HepG2 (cell line): ENCODE results near the gene MOB4. TPM values are rescaled to one million over a fixed set of nuclear protein-coding genes. Genes with fewer than 3 reads are reported as not detected.

ENCODE experiments used
- AFF4 ChIP-seq: sonication (generic); formaldehyde crosslinking; IDR thresholded peaks from 2 replicates; pipeline ENCODE4 v1.4.0; 2020; ENCODE audit warnings: missing genetic modification reagents
- GTF3A ChIP-seq: sonication (generic); formaldehyde crosslinking; conservative IDR thresholded peaks from 2 replicates; pipeline ENCODE4 v1.4.0; 2020; ENCODE audit warnings: mild to moderate bottlenecking, missing genetic modification reagents
- REXO4 ChIP-seq: sonication (generic); formaldehyde crosslinking; IDR thresholded peaks from 2 replicates; pipeline ENCODE4 v1.8.0; 2022; ENCODE audit warnings: missing genetic modification reagents, mild to moderate bottlenecking, borderline replicate concordance
- ZMAT5 ChIP-seq: sonication (generic); formaldehyde crosslinking; IDR thresholded peaks from 2 replicates; pipeline ENCODE4 v1.5.0; 2020; ENCODE audit warnings: mild to moderate bottlenecking, low read depth, missing genetic modification reagents, borderline replicate concordance
- ZNF318 ChIP-seq: sonication (generic); formaldehyde crosslinking; IDR thresholded peaks from 2 replicates; pipeline ENCODE4 v1.4.0; 2020; ENCODE audit warnings: mild to moderate bottlenecking, missing genetic modification reagents
- ZNF550 ChIP-seq: sonication (generic); formaldehyde crosslinking; IDR thresholded peaks from 2 replicates; pipeline ENCODE4 v1.4.0; 2020; ENCODE audit warnings: mild to moderate bottlenecking, missing genetic modification reagents, borderline replicate concordance
- ZNF619 ChIP-seq: sonication (generic); formaldehyde crosslinking; IDR thresholded peaks from 2 replicates; pipeline ENCODE4 v1.4.0; 2020; ENCODE audit warnings: mild to moderate bottlenecking, missing genetic modification reagents
- ZNF720 ChIP-seq: sonication (generic); formaldehyde crosslinking; IDR thresholded peaks from 2 replicates; pipeline ENCODE4 v1.4.0; 2020; ENCODE audit warnings: missing genetic modification reagents
- ZNF772 ChIP-seq: sonication (generic); formaldehyde crosslinking; IDR thresholded peaks from 2 replicates; pipeline ENCODE4 v1.5.0; 2020; ENCODE audit warnings: mild to moderate bottlenecking, missing genetic modification reagents
- polyA plus RNA-seq, 8 experiments: library from polyadenylated mRNA; depleted of rRNA in 3 of 8; stranded (reverse) in 7 of 8; unstranded in 1 of 8; fragments of >200 nt; fragmentation: Illumina TruSeq in 4 of 8; extraction: Trizol in 4 of 8; gene quantifications; 2 replicates each; pipeline versions ENCODE4 v1.2.1 to v1.2.3, GENCODE V29; 2011 to 2016; ENCODE audit warnings: low read depth in 4 of 8, missing spikeins in 1 of 8, mixed read lengths in 1 of 8; ENCODE audit not compliant: insufficient read depth in 1 of 8
- total RNA-seq, 5 experiments: library from RNA; depleted of rRNA; stranded (reverse); fragments of >200 nt; fragmentation: Illumina TruSeq; extraction: Trizol; gene quantifications; 2 replicates each; pipeline ENCODE4 v1.2.3, GENCODE V29; 2016; ENCODE audit warnings: low read depth in 1 of 5

The MOB4 gene
- total and polyA plus RNA-seq, 2 of the 13 experiments (the other 11 are each of a cell fraction or from before 2014, with no cell fraction given) = 35.7 to 38.6 TPM

GRCh38 chr2:197499594-197500502 lies 16.0 kb upstream of the MOB4 start, which contains the start of the genes HSPD1 and HSPE1 (continued):
- peak; percentile 96; the same call in 1 of the 2 replicates for TF ChIP-seq AFF4 (CRISPR knock-in tag)
- TF ChIP-seq ZNF720 (CRISPR knock-in tag) = peak; percentile 48; the same call in 1 of the 2 replicates
- TF ChIP-seq REXO4 = peak; percentile 91
- TF ChIP-seq ZMAT5 (CRISPR knock-in tag) = 0 out of 2 replicates have a peak, but pooled peaks have one; percentile 55
- peak; percentile 99 for TF ChIP-seq ZNF619 (CRISPR knock-in tag)
- peak; percentile 87; the same call in 1 of the 2 replicates for TF ChIP-seq ZNF318 (CRISPR knock-in tag)
- TF ChIP-seq GTF3A (CRISPR knock-in tag) = no peak; the same call in 1 of the 2 replicates
- TF ChIP-seq ZNF550 (CRISPR knock-in tag) = no peak
- TF ChIP-seq ZNF772 = peak; percentile 99
